Stimulated activated CD4-positive, alpha-beta T cell treated with anti-CD3 and anti-CD28 coated beads, Interleukin-15, amount 100 ng/mL, for 24 hours (primary cell): ENCODE results near the gene DIPK1A.
A peak's percentile ranks its signal among the peaks of the same experiment; 100 is the strongest.
"Not testable (repeated sequence)": the region's sequence is repeated elsewhere in the genome, so short reads cannot be mapped to it uniquely, and the experiment has no call there.

Experiments used
- DNase-seq: peaks from one replicate; pipeline ENCODE4 v3.0.0-alpha.2; 2020

Gene DIPK1A

GRCh38 chr1:92913093-92913819 is 48.0 kb downstream of the DIPK1A start:
- DNase-seq: no peak

GRCh38 chr1:92910081-92910480 is 51.2 kb downstream of the DIPK1A start:
- DNase-seq: no peak

- no peak for DNase-seq
Measured at GRCh38 chr1:92909321-92909720, 51.9 kb downstream of the DIPK1A start.

GRCh38 chr1:92907949-92908684 is 53.1 kb downstream of the DIPK1A start:
- DNase-seq: no peak

- no peak for DNase-seq
Measured at GRCh38 chr1:92903765-92904164, 57.5 kb downstream of the DIPK1A start.

- DNase-seq: no peak
Measured at GRCh38 chr1:92902406-92902744, 58.9 kb downstream of the DIPK1A start.

- no peak for DNase-seq
Measured at GRCh38 chr1:92901699-92902405, 59.4 kb downstream of the DIPK1A start.

GRCh38 chr1:92901126-92901525 is 60.1 kb downstream of the DIPK1A start:
- no peak for DNase-seq

GRCh38 chr1:92900539-92900938 is 60.7 kb downstream of the DIPK1A start:
- DNase-seq: no peak

- DNase-seq: no peak
Measured at GRCh38 chr1:92899780-92900179, 61.5 kb downstream of the DIPK1A start.

- DNase-seq: not testable (repeated sequence)
Measured at GRCh38 chr1:92898053-92898452, 63.2 kb downstream of the DIPK1A start.

- no peak for DNase-seq
Measured at GRCh38 chr1:92887465-92887864, 73.8 kb downstream of the DIPK1A start.

GRCh38 chr1:92886886-92887419 is 74.3 kb downstream of the DIPK1A start:
- DNase-seq: no peak

- no peak for DNase-seq
Measured at GRCh38 chr1:92884195-92884594, 77.1 kb downstream of the DIPK1A start.

- DNase-seq: no peak
Measured at GRCh38 chr1:92883297-92883696, 78.0 kb downstream of the DIPK1A start.

GRCh38 chr1:92882819-92883218 is 78.4 kb downstream of the DIPK1A start:
- peak; percentile 30 for DNase-seq

GRCh38 chr1:92881391-92881790 is 79.9 kb downstream of the DIPK1A start:
- no peak for DNase-seq

GRCh38 chr1:92879316-92879968 is 81.8 kb downstream of the DIPK1A start:
- no peak for DNase-seq

GRCh38 chr1:92877792-92878191 is 83.5 kb downstream of the DIPK1A start:
- no peak for DNase-seq

- DNase-seq: no peak
Measured at GRCh38 chr1:92877081-92877711, 84.1 kb downstream of the DIPK1A start.

- no peak for DNase-seq
Measured at GRCh38 chr1:92876351-92876750, 84.9 kb downstream of the DIPK1A start.

GRCh38 chr1:92874987-92875386 is 86.3 kb downstream of the DIPK1A start:
- DNase-seq: no peak

GRCh38 chr1:92872719-92873118 is 88.5 kb downstream of the DIPK1A start:
- DNase-seq: no peak
